ENCODE results near the gene LBX1. TPM values are rescaled to one million over a fixed set of nuclear protein-coding genes. Genes with fewer than 3 reads are reported as not detected.
A peak's percentile ranks its signal among the peaks of the same experiment; 100 is the strongest.

LBX1 gene
- total and polyA plus RNA-seq, 10 donors, result not detected

DNA sequence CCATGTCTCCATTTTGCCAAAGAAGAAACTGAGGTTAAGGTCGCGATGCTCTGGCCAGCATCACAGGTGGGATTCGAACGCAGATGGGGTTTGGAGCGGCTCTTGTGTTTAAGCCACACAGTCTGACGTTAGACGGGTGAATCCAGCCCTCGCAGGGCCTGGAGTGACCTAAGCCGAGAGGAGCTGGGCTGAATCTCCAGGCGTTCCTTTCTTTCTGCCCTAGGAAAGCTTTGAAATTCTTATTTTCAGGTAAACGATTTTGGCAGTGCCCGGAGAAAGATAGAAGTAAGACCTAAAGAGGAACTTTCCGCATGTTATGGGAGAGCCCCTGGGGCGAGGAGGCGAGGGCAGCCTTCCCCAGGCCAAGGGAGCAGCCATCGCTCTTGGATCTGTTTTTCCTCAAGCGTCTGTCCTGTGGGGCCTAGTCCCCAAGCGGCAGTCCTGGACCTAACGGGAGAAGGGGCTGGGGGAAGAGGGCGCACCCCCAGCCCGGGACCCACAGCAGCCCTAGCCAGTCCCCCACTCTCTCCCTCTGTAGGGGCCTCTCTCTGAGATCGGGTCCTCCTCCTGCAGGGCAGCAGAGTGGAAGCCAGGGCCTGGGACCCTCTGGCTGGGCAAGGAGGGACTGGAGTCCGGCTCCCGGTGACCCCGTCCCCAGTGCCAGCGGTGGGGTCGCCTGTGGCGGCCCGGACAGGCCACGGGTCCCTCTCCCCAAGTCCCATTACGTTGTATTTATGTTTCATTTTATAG lies 8.9 kb upstream of the LBX1 start:
- H3K27me3 ChIP-seq (replicated peaks in 1 of 7), result peaks cover 10 to 98% (median 73%) of the 10 kb centered on the region in 7 donors
- WGBS, 5 donors, result 9 to 15% (median 12%) methylated on average over 30 to 31 of the region's 31 CpGs
- intact Hi-C loops (cut with DNase I; ENCODE audit: low total_unique reads), result no loop called here

DNA sequence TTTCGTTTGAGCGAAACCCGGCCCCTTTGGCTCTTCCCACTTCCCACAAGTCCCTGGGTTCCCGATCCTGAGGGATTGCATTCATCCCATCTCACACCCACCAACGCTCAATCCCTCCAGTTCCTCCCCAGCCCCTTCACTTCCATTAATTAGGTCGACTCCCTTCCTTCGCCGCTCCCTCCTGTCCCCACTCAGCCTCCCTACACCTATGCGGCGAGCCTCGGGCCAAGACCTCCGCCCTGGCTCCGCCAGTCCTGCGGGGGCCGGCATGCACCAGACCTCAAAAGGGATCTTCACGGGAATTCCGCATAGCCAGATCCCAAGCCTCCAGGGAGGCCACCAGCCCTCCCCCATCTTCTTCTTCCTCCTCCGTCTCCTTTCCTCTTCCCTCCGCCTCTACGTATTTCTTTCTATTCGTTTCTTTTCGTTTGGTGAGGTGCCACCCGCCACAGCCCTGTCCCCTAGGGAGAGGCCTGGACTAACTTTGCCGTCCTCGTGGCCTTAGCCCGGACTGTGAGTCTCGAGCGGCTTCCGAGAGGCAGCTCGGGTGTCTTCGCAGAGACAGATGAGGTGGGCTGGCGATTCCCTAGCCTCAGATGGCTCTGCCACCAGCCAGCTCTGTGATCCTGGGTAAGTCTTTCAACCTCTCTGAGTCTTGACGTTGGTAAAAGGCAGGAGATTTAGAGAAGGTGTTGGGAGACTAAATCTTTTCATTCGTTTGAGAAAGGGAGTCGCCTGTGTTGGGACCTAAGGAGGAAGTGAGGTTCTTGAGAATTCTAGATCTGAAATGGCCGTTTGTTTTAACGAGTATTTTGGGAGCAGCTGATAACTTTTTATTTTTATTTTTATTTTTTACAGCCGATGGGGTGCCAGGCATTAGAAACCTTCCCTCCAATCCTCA lies 8.1 kb upstream of the LBX1 start:
- WGBS, 5 donors, result 7 to 15% (median 9%) methylated on average over 38 of the region's 38 CpGs
- no peaks in the 10 kb centered on the region for H3K36me3 ChIP-seq
- H3K27me3 ChIP-seq (replicated peaks in 1 of 7), result peaks cover 10 to 100% (median 82%) of the 10 kb centered on the region in 7 donors
- DNase-seq, result no peak
- no peaks in the 10 kb centered on the region for H3K9me3 ChIP-seq
- peaks cover 0 to 32% (median 21%) of the 10 kb centered on the region in 6 donors for H3K4me1 ChIP-seq
- H3K27ac ChIP-seq, result no peak overlapping the region
- H3K4me3 ChIP-seq, result peak overlapping the region in 1 of 8 donors; percentile 33
- intact Hi-C loops (cut with DNase I; ENCODE audit: low total_unique reads), result no loop called here
- TF ChIP-seq, protein P1, sequence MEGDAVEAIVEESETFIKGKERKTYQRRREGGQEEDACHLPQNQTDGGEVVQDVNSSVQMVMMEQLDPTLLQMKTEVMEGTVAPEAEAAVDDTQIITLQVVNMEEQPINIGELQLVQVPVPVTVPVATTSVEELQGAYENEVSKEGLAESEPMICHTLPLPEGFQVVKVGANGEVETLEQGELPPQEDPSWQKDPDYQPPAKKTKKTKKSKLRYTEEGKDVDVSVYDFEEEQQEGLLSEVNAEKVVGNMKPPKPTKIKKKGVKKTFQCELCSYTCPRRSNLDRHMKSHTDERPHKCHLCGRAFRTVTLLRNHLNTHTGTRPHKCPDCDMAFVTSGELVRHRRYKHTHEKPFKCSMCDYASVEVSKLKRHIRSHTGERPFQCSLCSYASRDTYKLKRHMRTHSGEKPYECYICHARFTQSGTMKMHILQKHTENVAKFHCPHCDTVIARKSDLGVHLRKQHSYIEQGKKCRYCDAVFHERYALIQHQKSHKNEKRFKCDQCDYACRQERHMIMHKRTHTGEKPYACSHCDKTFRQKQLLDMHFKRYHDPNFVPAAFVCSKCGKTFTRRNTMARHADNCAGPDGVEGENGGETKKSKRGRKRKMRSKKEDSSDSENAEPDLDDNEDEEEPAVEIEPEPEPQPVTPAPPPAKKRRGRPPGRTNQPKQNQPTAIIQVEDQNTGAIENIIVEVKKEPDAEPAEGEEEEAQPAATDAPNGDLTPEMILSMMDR (IDR thresholded peaks at IDR 0.05 in 8 of 11, conservative IDR thresholded peaks at IDR 0.05 in 3 of 11), result no peak
- peak in 2 of 3 donors; percentile 15 to 54 for TF ChIP-seq POLR2AphosphoS5 (IDR thresholded peaks at IDR 0.05)

More for the DNA sequence above, 8.9 kb upstream of the LBX1 start:
- H3K9me3 ChIP-seq, result no peaks in the 10 kb centered on the region
- no peak for DNase-seq
- H3K27ac ChIP-seq, result no peak overlapping the region
- H3K36me3 ChIP-seq, result no peaks in the 10 kb centered on the region
- no peak overlapping the region for H3K4me3 ChIP-seq
- H3K4me1 ChIP-seq, result peaks cover 0 to 32% (median 21%) of the 10 kb centered on the region in 6 donors
- TF ChIP-seq, protein P1 (IDR thresholded peaks at IDR 0.05 in 8 of 11, conservative IDR thresholded peaks at IDR 0.05 in 3 of 11), result no peak
- peak in 2 of 3 donors; percentile 43 for TF ChIP-seq POLR2AphosphoS5 (IDR thresholded peaks at IDR 0.05)

DNA sequence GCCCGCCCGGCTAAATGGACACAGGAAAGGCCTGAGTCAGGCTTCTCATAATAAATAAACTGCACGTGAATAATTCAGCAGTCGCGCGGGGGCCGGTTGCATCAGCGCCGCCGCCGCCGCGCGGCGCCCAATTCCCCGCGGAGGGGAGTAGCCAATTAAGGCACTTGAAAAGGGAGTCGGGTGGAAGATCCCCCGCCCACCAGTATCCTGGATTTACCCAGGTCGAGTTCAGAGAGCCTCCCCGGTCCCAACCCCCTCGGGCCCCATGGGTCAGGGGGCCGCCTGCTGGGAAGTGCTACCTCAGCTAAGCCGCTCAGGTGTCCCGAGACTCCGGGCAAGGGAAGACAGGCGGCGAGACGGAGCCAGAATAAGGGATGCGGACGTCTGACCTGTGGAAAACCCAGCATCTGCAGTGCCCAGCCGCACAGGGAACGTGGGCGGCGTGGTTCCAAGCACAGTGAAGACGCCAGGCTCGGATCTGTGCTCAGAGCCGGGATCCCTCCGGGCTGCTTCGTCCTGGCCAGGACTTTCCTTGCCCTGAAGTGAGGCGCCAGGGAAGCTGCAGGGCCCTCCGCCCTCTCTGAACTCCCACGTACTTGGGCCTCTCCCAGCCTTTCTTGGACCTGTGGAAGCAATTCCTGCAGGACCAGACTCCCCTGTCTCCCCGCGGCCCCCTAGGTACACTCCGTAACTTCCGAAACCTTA lies 7.3 kb upstream of the LBX1 start:
- no peak for TF ChIP-seq POLR2A (IDR thresholded peaks at IDR 0.05)
- TF ChIP-seq POLR2AphosphoS5 (IDR thresholded peaks at IDR 0.05), result no peak
- TF ChIP-seq, protein P1 (IDR thresholded peaks at IDR 0.05 in 8 of 11, conservative IDR thresholded peaks at IDR 0.05 in 3 of 11), result peak in 1 of 11 experiments; percentile 5

More for the DNA sequence above, 7.3 kb upstream of the LBX1 start:
- intact Hi-C loops (cut with DNase I; ENCODE audit: low total_unique reads), result no loop called here
- H3K36me3 ChIP-seq, result no peaks in the 10 kb centered on the region
- no peak for DNase-seq
- H3K9me3 ChIP-seq, result no peaks in the 10 kb centered on the region
- no peak overlapping the region for H3K27ac ChIP-seq
- WGBS, 5 donors, result 6 to 11% (median 6%) methylated on average over 28 to 47 of the region's 47 CpGs
- peaks cover 0 to 32% (median 21%) of the 10 kb centered on the region in 6 donors for H3K4me1 ChIP-seq
- peaks cover 10 to 100% (median 90%) of the 10 kb centered on the region in 7 donors for H3K27me3 ChIP-seq (replicated peaks in 1 of 7)
- H3K4me3 ChIP-seq, result peak overlapping the region in 2 of 8 donors; percentile 7 to 33

Measured in spleen (tissue), 11 donors.